A549 (cell line): ENCODE data around the gene TRAF3. TPM values are rescaled to one million over a fixed set of nuclear protein-coding genes. Genes with fewer than 3 reads are reported as not detected.

ENCODE experiments used
- ATAC-seq, 2 experiments: fragments of 200-7000 bp in 1 of 2; fragments of >200 bp in 1 of 2; cut with Nextera tagmentation in 1 of 2; cut with Tn5 transposase in 1 of 2; 3 replicates each; pipeline versions ENCODE4 v1.8.0 to v1.9.1; 2018 to 2020; ENCODE audit warnings: mild to moderate bottlenecking in 1 of 2, moderate library complexity in 1 of 2
- CTCF ChIA-PET: fragments of 300-600 bp; sonication (Branson Sonifier 250); formaldehyde crosslinking; extraction: SDS; loops from one replicate; lab custom pipeline; 2021; ENCODE audit warnings: antibody characterized with exemption, inconsistent platforms; lab: Yijun Ruan, JAX
- POLR2A ChIA-PET: fragments of 350-600 bp; formaldehyde crosslinking; extraction: SDS; loops from one replicate; lab custom pipeline; 2021; ENCODE audit warnings: antibody characterized with exemption, inconsistent platforms; lab: Yijun Ruan, JAX
- DNase-seq, 2 experiments: peaks; one replicate each; pipeline versions ENCODE4 v3.0.0 to v3.0.0-alpha.2; 2011 to 2016; ENCODE audit warnings: low read depth in 1 of 2, low spot score in 1 of 2
- FAIRE-seq: peaks from 2 replicates; lab custom pipeline; 2011; peaks lifted over from hg19 to GRCh38; lab: Jason Lieb, UNC
- H3K27ac ChIP-seq, 2 experiments: fragments of >200 bp; sonication (Bioruptor Twin); formaldehyde crosslinking; 3 replicates each; pipeline ENCODE4 v1.5.1; 2016 to 2017
- H3K4me1 ChIP-seq: fragments of >200 bp; sonication (Bioruptor Twin); formaldehyde crosslinking; 3 replicates; pipeline ENCODE4 v1.6.1; 2016
- H3K4me2 ChIP-seq: fragments of >200 bp; sonication (Bioruptor Twin); formaldehyde crosslinking; 3 replicates; pipeline ENCODE4 v1.6.1; 2016
- H3K4me3 ChIP-seq: fragments of >200 bp; sonication (Bioruptor Twin); formaldehyde crosslinking; 3 replicates; pipeline ENCODE4 v1.5.1; 2016
- H3K9me3 ChIP-seq: fragments of >200 bp; sonication (Bioruptor Twin); formaldehyde crosslinking; 3 replicates; pipeline ENCODE4 v1.6.1; 2016
- CBX2 ChIP-seq: fragments of 200-600 bp; sonication (generic); IDR thresholded peaks from 2 replicates; pipeline ENCODE4 v1.6.1; 2016; ENCODE audit warnings: low read depth, mild to moderate bottlenecking, borderline replicate concordance
- EHF ChIP-seq: fragments of 250-450 bp; sonication (Bioruptor Pico); IDR thresholded peaks from 2 replicates; pipeline ENCODE4 v1.5.0; 2020; ENCODE audit warnings: mild to moderate bottlenecking
- EHMT2 ChIP-seq: fragments of 200-600 bp; sonication (generic); IDR thresholded peaks from 2 replicates; pipeline ENCODE4 v1.6.1; 2016; ENCODE audit warnings: antibody characterized with exemption, low read depth, mild to moderate bottlenecking, moderate library complexity
- ESRRA ChIP-seq: fragments of 150-350 bp; IDR thresholded peaks from 2 replicates; pipeline ENCODE4 v1.6.1; 2014; ENCODE audit warnings: mild to moderate bottlenecking, low read length, borderline replicate concordance
- FOXS1 ChIP-seq: fragments of 250-450 bp; sonication (Bioruptor Pico); IDR thresholded peaks from 2 replicates; pipeline ENCODE4 v1.5.0; 2020; ENCODE audit warnings: mild to moderate bottlenecking, moderate library complexity
- GATA3 ChIP-seq: IDR thresholded peaks from 2 replicates; pipeline ENCODE4 v1.6.1; 2012; ENCODE audit warnings: borderline replicate concordance
- HDAC2 ChIP-seq: fragments of 200-600 bp; sonication (generic); IDR thresholded peaks from 2 replicates; pipeline ENCODE4 v1.6.1; 2016
- HEYL ChIP-seq: fragments of 250-450 bp; sonication (Bioruptor Pico); IDR thresholded peaks from 2 replicates; pipeline ENCODE4 v1.8.0; 2021; ENCODE audit warnings: mild to moderate bottlenecking, moderate library complexity
- HOXA7 ChIP-seq: fragments of 250-450 bp; sonication (Bioruptor Pico); IDR thresholded peaks from 2 replicates; pipeline ENCODE4 v1.5.0; 2020; ENCODE audit warnings: mild to moderate bottlenecking, moderate library complexity
- HOXB13 ChIP-seq: fragments of 250-450 bp; sonication (Bioruptor Pico); IDR thresholded peaks from 2 replicates; pipeline ENCODE4 v1.5.0; 2020; ENCODE audit warnings: low read depth, mild to moderate bottlenecking, moderate library complexity
- HOXB5 ChIP-seq: fragments of 250-450 bp; sonication (Bioruptor Pico); IDR thresholded peaks from 2 replicates; pipeline ENCODE4 v1.5.0; 2020; ENCODE audit warnings: mild to moderate bottlenecking, moderate library complexity
- JUNB ChIP-seq: fragments of >200 bp; sonication (Bioruptor Twin); formaldehyde crosslinking; IDR thresholded peaks from 2 replicates; pipeline ENCODE4 v1.6.1; 2016
- MYC ChIP-seq: IDR thresholded peaks from 2 replicates; pipeline ENCODE4 v1.6.1; 2012; ENCODE audit warnings: mild to moderate bottlenecking, inconsistent platforms, low read length, improper control_type of control experiment, borderline replicate concordance
- POLR2AphosphoS2 ChIP-seq: conservative IDR thresholded peaks from 2 replicates; pipeline ENCODE4 v1.6.1; 2012; ENCODE audit warnings: low read length, improper control_type of control experiment, inconsistent platforms
- RARB ChIP-seq: fragments of 250-450 bp; sonication (Bioruptor Pico); IDR thresholded peaks from 2 replicates; pipeline ENCODE4 v1.8.0; 2021; ENCODE audit warnings: mild to moderate bottlenecking, moderate library complexity
- RNF2 ChIP-seq: fragments of 200-600 bp; sonication (generic); IDR thresholded peaks from 2 replicates; pipeline ENCODE4 v1.6.1; 2016; ENCODE audit warnings: low read depth, mild to moderate bottlenecking, antibody characterized with exemption, moderate library complexity, borderline replicate concordance
- SMC3 ChIP-seq: fragments of >200 bp; sonication (Bioruptor Twin); formaldehyde crosslinking; IDR thresholded peaks from 3 replicates; pipeline ENCODE4 v1.6.1; 2018; ENCODE audit warnings: inconsistent platforms
- ZFP36 ChIP-seq: fragments of 450-650 bp; IDR thresholded peaks from 2 replicates; pipeline ENCODE4 v1.6.1; 2014; ENCODE audit warnings: borderline replicate concordance; ENCODE audit not compliant: partially characterized antibody
- ZSCAN20 ChIP-seq: fragments of 250-450 bp; sonication (Bioruptor Pico); IDR thresholded peaks from 2 replicates; pipeline ENCODE4 v1.8.0; 2022; ENCODE audit warnings: mild to moderate bottlenecking, moderate library complexity
- WGBS: methylation state at CpG from one replicate; pipeline ENCODE4 v1.1.6; 2017; ENCODE audit errors: missing lambda C conversion rate; 5-methylcytosine and 5-hydroxymethylcytosine counted together
- polyA plus RNA-seq, 4 experiments: library from polyadenylated mRNA; depleted of rRNA in 3 of 4; stranded (reverse); fragments of >200 nt; fragmentation: RNase III in 1 of 4; extraction: RNeasy Plus Mini Kit Qiagen cat#74134 plus additional on column Dnase treatment in 1 of 4; gene quantifications; 2 replicates in 3 of 4; 3 replicates in 1 of 4; pipeline ENCODE4 v1.2.3, GENCODE V29; 2011 to 2017
- TF ChIP-seq, protein P1 (sequence below): fragments of 150-350 bp; IDR thresholded peaks from 2 replicates; pipeline ENCODE4 v1.6.1; 2014; ENCODE audit warnings: low read depth, mild to moderate bottlenecking, low read length
- TF ChIP-seq, protein P2 (sequence below): fragments of 200-600 bp; sonication (generic); IDR thresholded peaks from 2 replicates; pipeline ENCODE4 v1.6.1; 2016; ENCODE audit warnings: antibody characterized with exemption, mild to moderate bottlenecking, moderate library complexity
- TF ChIP-seq, protein P3 (sequence below): fragments of >200 bp; sonication (Bioruptor Twin); formaldehyde crosslinking; IDR thresholded peaks from 2 replicates; pipeline ENCODE4 v1.6.1; 2016
- TF ChIP-seq, protein P4 (sequence below): fragments of 250-450 bp; sonication (Bioruptor Pico); IDR thresholded peaks from 2 replicates; pipeline ENCODE4 v1.5.0; 2021; ENCODE audit warnings: mild to moderate bottlenecking, moderate library complexity, borderline replicate concordance
- TF ChIP-seq, protein P5 (sequence below): fragments of >200 bp; sonication (Bioruptor Twin); formaldehyde crosslinking; IDR thresholded peaks from 3 replicates; pipeline ENCODE4 v1.5.1; 2016
- TF ChIP-seq, protein P6 (sequence below): fragments of 450-650 bp; IDR thresholded peaks from 2 replicates; pipeline ENCODE4 v1.6.1; 2014; ENCODE audit warnings: antibody characterized with exemption

TRAF3 gene
- polyA plus RNA-seq, 2 of the 4 experiments (the other 2 are of a cell fraction): 20.2 to 25.5 TPM

DNA sequence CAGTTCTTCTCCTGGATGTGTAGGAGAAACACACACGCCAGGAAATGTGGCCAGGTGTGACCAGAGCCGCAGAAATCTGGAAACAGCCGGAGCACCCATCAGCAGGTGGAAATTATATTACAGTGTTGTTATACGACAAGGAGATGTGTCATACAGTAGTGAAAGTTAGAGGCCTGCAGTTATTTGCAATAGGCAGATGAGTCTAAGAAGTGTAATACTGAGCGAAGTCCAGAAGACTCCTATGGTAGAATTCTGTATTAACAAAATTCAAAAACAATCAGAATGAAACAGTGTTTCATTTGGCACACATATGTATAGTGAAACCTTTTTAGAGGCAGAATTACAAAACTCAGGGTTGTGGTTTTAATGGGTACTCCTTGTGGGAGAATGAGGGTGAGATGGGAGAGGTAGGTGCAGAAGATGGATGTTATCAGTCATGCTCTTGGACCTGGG is 105.9 kb downstream of the TRAF3 start:
- POLR2A ChIA-PET: no interaction called here
- Histone ChIP-seq H3K4me1 (no peaks in the 10 kb centered on the region), H3K4me2 (no peak overlapping the region)
- no peak for TF ChIP-seq HDAC2
- TF ChIP-seq SMC3: no peak
- TF ChIP-seq, protein P1, sequence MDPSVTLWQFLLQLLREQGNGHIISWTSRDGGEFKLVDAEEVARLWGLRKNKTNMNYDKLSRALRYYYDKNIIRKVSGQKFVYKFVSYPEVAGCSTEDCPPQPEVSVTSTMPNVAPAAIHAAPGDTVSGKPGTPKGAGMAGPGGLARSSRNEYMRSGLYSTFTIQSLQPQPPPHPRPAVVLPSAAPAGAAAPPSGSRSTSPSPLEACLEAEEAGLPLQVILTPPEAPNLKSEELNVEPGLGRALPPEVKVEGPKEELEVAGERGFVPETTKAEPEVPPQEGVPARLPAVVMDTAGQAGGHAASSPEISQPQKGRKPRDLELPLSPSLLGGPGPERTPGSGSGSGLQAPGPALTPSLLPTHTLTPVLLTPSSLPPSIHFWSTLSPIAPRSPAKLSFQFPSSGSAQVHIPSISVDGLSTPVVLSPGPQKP: no peak
- TF ChIP-seq ZSCAN20: no peak
- no peak for TF ChIP-seq GATA3
- TF ChIP-seq HEYL (CRISPR knock-in tag): no peak
- TF ChIP-seq JUNB: no peak
- TF ChIP-seq, protein P2, sequence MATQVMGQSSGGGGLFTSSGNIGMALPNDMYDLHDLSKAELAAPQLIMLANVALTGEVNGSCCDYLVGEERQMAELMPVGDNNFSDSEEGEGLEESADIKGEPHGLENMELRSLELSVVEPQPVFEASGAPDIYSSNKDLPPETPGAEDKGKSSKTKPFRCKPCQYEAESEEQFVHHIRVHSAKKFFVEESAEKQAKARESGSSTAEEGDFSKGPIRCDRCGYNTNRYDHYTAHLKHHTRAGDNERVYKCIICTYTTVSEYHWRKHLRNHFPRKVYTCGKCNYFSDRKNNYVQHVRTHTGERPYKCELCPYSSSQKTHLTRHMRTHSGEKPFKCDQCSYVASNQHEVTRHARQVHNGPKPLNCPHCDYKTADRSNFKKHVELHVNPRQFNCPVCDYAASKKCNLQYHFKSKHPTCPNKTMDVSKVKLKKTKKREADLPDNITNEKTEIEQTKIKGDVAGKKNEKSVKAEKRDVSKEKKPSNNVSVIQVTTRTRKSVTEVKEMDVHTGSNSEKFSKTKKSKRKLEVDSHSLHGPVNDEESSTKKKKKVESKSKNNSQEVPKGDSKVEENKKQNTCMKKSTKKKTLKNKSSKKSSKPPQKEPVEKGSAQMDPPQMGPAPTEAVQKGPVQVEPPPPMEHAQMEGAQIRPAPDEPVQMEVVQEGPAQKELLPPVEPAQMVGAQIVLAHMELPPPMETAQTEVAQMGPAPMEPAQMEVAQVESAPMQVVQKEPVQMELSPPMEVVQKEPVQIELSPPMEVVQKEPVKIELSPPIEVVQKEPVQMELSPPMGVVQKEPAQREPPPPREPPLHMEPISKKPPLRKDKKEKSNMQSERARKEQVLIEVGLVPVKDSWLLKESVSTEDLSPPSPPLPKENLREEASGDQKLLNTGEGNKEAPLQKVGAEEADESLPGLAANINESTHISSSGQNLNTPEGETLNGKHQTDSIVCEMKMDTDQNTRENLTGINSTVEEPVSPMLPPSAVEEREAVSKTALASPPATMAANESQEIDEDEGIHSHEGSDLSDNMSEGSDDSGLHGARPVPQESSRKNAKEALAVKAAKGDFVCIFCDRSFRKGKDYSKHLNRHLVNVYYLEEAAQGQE: no peak
- no peak for TF ChIP-seq HOXA7 (CRISPR knock-in tag)
- TF ChIP-seq ESRRA: no peak
- no peak for TF ChIP-seq CBX2
- no peak for TF ChIP-seq ZFP36
- TF ChIP-seq, protein P3, sequence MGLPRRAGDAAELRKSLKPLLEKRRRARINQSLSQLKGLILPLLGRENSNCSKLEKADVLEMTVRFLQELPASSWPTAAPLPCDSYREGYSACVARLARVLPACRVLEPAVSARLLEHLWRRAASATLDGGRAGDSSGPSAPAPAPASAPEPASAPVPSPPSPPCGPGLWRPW: no peak
- TF ChIP-seq HOXB13 (CRISPR knock-in tag): no peak
- TF ChIP-seq POLR2AphosphoS2: no peak
- no peak for TF ChIP-seq RNF2
- TF ChIP-seq EHF (CRISPR knock-in tag): no peak
- TF ChIP-seq, all 56 proteins: peak for 0
- Histone ChIP-seq H3K27ac (no peak overlapping the region), H3K9me3 (no peaks in the 10 kb centered on the region), H3K4me3 (no peak overlapping the region)
- 92% methylated on average over 5 of the region's 5 CpGs for WGBS
- ATAC-seq (no peak), DNase-seq (no peak), FAIRE-seq (no peak)
- CTCF ChIA-PET: no interaction called here

DNA sequence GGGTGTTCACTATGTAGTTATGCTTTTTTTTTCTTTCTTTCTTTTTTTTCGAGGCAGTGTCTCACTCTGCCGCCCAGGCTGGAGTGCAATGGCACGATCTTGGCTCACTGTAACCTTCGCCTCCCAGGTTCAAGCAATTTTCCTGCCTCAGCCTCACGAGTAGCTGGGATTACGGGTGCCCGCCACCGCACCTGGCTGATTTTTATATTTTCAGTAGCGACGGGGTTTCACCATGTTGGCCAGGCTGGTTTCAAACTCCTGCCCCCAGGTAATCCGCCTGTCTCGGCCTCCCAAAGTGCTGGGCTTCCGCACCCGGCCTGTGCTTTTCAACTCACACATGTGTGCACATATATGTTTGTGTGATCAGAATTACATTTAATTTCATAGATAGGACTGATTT is 106.3 kb downstream of the TRAF3 start:
- ATAC-seq: no peak
- FAIRE-seq: no peak
- 93% methylated on average over 14 of the region's 14 CpGs for WGBS
- CTCF ChIA-PET: no interaction called here
- Histone ChIP-seq H3K4me1 (no peaks in the 10 kb centered on the region), H3K4me3 (no peak overlapping the region), H3K9me3 (no peaks in the 10 kb centered on the region), H3K27ac (no peak overlapping the region), H3K4me2 (no peak overlapping the region)
- POLR2A ChIA-PET: no interaction called here
- no peak for DNase-seq
- TF ChIP-seq FOXS1 (no peak), POLR2AphosphoS2 (no peak), GATA3 (no peak), EHF (CRISPR knock-in tag) (no peak), SMC3 (no peak), EHMT2 (no peak), ZSCAN20 (no peak), RARB (CRISPR knock-in tag) (no peak), MYC (no peak), HOXB5 (CRISPR knock-in tag) (no peak)
- TF ChIP-seq, protein P4, sequence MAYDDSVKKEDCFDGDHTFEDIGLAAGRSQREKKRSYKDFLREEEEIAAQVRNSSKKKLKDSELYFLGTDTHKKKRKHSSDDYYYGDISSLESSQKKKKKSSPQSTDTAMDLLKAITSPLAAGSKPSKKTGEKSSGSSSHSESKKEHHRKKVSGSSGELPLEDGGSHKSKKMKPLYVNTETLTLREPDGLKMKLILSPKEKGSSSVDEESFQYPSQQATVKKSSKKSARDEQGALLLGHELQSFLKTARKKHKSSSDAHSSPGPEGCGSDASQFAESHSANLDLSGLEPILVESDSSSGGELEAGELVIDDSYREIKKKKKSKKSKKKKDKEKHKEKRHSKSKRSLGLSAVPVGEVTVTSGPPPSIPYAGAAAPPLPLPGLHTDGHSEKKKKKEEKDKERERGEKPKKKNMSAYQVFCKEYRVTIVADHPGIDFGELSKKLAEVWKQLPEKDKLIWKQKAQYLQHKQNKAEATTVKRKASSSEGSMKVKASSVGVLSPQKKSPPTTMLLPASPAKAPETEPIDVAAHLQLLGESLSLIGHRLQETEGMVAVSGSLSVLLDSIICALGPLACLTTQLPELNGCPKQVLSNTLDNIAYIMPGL (CRISPR knock-in tag): no peak
- TF ChIP-seq, protein P5, sequence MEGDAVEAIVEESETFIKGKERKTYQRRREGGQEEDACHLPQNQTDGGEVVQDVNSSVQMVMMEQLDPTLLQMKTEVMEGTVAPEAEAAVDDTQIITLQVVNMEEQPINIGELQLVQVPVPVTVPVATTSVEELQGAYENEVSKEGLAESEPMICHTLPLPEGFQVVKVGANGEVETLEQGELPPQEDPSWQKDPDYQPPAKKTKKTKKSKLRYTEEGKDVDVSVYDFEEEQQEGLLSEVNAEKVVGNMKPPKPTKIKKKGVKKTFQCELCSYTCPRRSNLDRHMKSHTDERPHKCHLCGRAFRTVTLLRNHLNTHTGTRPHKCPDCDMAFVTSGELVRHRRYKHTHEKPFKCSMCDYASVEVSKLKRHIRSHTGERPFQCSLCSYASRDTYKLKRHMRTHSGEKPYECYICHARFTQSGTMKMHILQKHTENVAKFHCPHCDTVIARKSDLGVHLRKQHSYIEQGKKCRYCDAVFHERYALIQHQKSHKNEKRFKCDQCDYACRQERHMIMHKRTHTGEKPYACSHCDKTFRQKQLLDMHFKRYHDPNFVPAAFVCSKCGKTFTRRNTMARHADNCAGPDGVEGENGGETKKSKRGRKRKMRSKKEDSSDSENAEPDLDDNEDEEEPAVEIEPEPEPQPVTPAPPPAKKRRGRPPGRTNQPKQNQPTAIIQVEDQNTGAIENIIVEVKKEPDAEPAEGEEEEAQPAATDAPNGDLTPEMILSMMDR: no peak
- TF ChIP-seq, protein P1: no peak
- TF ChIP-seq, protein P3: no peak
- TF ChIP-seq, protein P6, sequence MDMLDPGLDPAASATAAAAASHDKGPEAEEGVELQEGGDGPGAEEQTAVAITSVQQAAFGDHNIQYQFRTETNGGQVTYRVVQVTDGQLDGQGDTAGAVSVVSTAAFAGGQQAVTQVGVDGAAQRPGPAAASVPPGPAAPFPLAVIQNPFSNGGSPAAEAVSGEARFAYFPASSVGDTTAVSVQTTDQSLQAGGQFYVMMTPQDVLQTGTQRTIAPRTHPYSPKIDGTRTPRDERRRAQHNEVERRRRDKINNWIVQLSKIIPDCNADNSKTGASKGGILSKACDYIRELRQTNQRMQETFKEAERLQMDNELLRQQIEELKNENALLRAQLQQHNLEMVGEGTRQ: no peak
